BLaER1 treated with 17β-estradiol and CSF1 and Interleukin-3, amounts not matched to agents 10 nM and 100 nM (cell line): Measurements from ENCODE around the gene SLC25A21.

Experiments
- H3K27ac ChIP-seq, 11 experiments: shearing (Covaris generic); formaldehyde crosslinking; 2 replicates each; pipeline ENCODE4 v1.8.1; 2022
- H3K27me3 ChIP-seq, 11 experiments: shearing (Covaris generic); formaldehyde crosslinking; 2 replicates each; pipeline ENCODE4 v1.8.1; 2022
- H3K36me3 ChIP-seq, 11 experiments: shearing (Covaris generic); formaldehyde crosslinking; 2 replicates each; pipeline ENCODE4 v1.8.1; 2022
- H3K4me1 ChIP-seq, 10 experiments: shearing (Covaris generic); formaldehyde crosslinking; 2 replicates each; pipeline ENCODE4 v1.8.1; 2022
- H3K4me2 ChIP-seq, 11 experiments: shearing (Covaris generic); formaldehyde crosslinking; 2 replicates each; pipeline ENCODE4 v1.8.1; 2022
- H3K4me3 ChIP-seq, 10 experiments: shearing (Covaris generic); formaldehyde crosslinking; 2 replicates each; pipeline ENCODE4 v1.8.1; 2022
- H3K9ac ChIP-seq, 11 experiments: shearing (Covaris generic); formaldehyde crosslinking; 2 replicates each; pipeline ENCODE4 v1.8.1; 2022
- H3K9me3 ChIP-seq, 11 experiments: shearing (Covaris generic); formaldehyde crosslinking; replicated peaks in 1 of 11; 2 replicates each; pipeline ENCODE4 v1.8.1; 2022
- H4K20me1 ChIP-seq, 11 experiments: shearing (Covaris generic); formaldehyde crosslinking; 2 replicates each; pipeline ENCODE4 v1.8.1; 2022
- Cebpa-rat ChIP-seq, 11 experiments: shearing (Covaris generic); IDR thresholded peaks; 2 replicates each; pipeline ENCODE4 v1.8.1; 2022

Gene SLC25A21

GRCh38 chr14:36950812-36951211 is 221.6 kb downstream of the SLC25A21 start:
- Histone ChIP-seq H4K20me1 (no peaks in the 10 kb centered on the region), H3K4me2 (no peak overlapping the region), H3K9me3 (no peaks in the 10 kb centered on the region), H3K4me1 (peaks cover 0 to 4% (median 0%) of the 10 kb centered on the region in 10 experiments; a peak in 2 of 20 replicates), H3K4me3 (no peak overlapping the region), H3K36me3 (no peaks in the 10 kb centered on the region), H3K27ac (no peak overlapping the region), H3K9ac (no peak overlapping the region), H3K27me3 (no peaks in the 10 kb centered on the region)
- TF ChIP-seq Cebpa-rat (IDR thresholded peaks at IDR 0.05) = no peak

- no peak overlapping the region for H3K27ac ChIP-seq
- no peaks in the 10 kb centered on the region for H4K20me1 ChIP-seq
- no peak for TF ChIP-seq Cebpa-rat (IDR thresholded peaks at IDR 0.05)
- 0 out of 22 replicates have a peak overlapping the region, but pooled peaks of 1 of the 11 experiments have one; percentile 18 for H3K4me2 ChIP-seq
- H3K27me3 ChIP-seq = no peaks in the 10 kb centered on the region
- no peak overlapping the region for H3K9ac ChIP-seq
- peaks cover 0 to 4% (median 0%) of the 10 kb centered on the region in 10 experiments; a peak in 2 of 20 replicates for H3K4me1 ChIP-seq
- no peaks in the 10 kb centered on the region for H3K9me3 ChIP-seq
- H3K4me3 ChIP-seq = no peak overlapping the region
- no peaks in the 10 kb centered on the region for H3K36me3 ChIP-seq
Measured at GRCh38 chr14:36949371-36949770, 223.0 kb downstream of the SLC25A21 start.

- Histone ChIP-seq H3K27me3 (no peaks in the 10 kb centered on the region), H3K9me3 (no peaks in the 10 kb centered on the region), H3K9ac (no peak overlapping the region), H3K27ac (no peak overlapping the region), H3K4me1 (peaks cover 0 to 4% (median 0%) of the 10 kb centered on the region in 10 experiments; a peak in 2 of 20 replicates), H3K4me3 (no peak overlapping the region), H4K20me1 (no peaks in the 10 kb centered on the region), H3K4me2 (no peak overlapping the region), H3K36me3 (no peaks in the 10 kb centered on the region)
- no peak for TF ChIP-seq Cebpa-rat (IDR thresholded peaks at IDR 0.05)
Measured at GRCh38 chr14:36948157-36948859, 224.1 kb downstream of the SLC25A21 start.

DNA sequence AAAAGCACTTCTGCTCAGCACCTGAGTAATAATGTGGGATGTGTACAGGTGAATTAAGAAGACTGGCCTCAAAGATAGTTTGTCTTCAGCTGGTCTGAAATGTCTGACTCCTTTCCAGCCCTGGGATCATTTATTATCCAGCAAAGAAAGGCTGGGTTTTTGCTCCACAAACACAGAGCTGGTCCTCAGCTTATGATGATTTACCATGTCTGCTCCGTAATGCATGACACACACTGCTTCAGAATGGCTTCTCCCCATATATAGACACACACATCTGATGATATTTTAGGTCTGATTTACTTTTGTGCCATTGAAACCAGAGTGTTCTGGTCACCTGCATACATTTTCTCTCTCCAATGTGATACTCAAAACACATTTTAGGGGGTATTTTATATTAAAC is 225.0 kb downstream of the SLC25A21 start:
- TF ChIP-seq Cebpa-rat (IDR thresholded peaks at IDR 0.05) = no peak
- Histone ChIP-seq H3K9ac (no peak overlapping the region), H3K4me1 (peaks cover 0 to 4% (median 0%) of the 10 kb centered on the region in 10 experiments; a peak in 2 of 20 replicates)

GRCh38 chr14:36946872-36947271 is 225.5 kb downstream of the SLC25A21 start:
- H4K20me1 ChIP-seq = no peaks in the 10 kb centered on the region
- H3K36me3 ChIP-seq = no peaks in the 10 kb centered on the region
- H3K9ac ChIP-seq = no peak overlapping the region
- H3K4me3 ChIP-seq = no peak overlapping the region
- H3K9me3 ChIP-seq = no peaks in the 10 kb centered on the region
- no peaks in the 10 kb centered on the region for H3K27me3 ChIP-seq
- no peak for TF ChIP-seq Cebpa-rat (IDR thresholded peaks at IDR 0.05)
- peaks cover 0 to 4% (median 0%) of the 10 kb centered on the region in 10 experiments; a peak in 2 of 20 replicates for H3K4me1 ChIP-seq
- no peak overlapping the region for H3K4me2 ChIP-seq
- H3K27ac ChIP-seq = no peak overlapping the region

More for the DNA sequence above, 225.0 kb downstream of the SLC25A21 start:
- H3K4me3 ChIP-seq = no peak overlapping the region
- H3K27me3 ChIP-seq = no peaks in the 10 kb centered on the region
- no peak overlapping the region for H3K27ac ChIP-seq
- H3K9me3 ChIP-seq = no peaks in the 10 kb centered on the region
- no peaks in the 10 kb centered on the region for H3K36me3 ChIP-seq
- no peaks in the 10 kb centered on the region for H4K20me1 ChIP-seq
- no peak overlapping the region for H3K4me2 ChIP-seq

- no peaks in the 10 kb centered on the region for H4K20me1 ChIP-seq
- no peak overlapping the region for H3K4me3 ChIP-seq
- H3K36me3 ChIP-seq = no peaks in the 10 kb centered on the region
- H3K4me1 ChIP-seq = no peaks in the 10 kb centered on the region
- no peak overlapping the region for H3K9ac ChIP-seq
- TF ChIP-seq Cebpa-rat (IDR thresholded peaks at IDR 0.05) = no peak
- H3K4me2 ChIP-seq = no peak overlapping the region
- no peak overlapping the region for H3K27ac ChIP-seq
- H3K27me3 ChIP-seq = no peaks in the 10 kb centered on the region
- no peaks in the 10 kb centered on the region for H3K9me3 ChIP-seq
Measured at GRCh38 chr14:36944307-36945010, 227.9 kb downstream of the SLC25A21 start.

DNA sequence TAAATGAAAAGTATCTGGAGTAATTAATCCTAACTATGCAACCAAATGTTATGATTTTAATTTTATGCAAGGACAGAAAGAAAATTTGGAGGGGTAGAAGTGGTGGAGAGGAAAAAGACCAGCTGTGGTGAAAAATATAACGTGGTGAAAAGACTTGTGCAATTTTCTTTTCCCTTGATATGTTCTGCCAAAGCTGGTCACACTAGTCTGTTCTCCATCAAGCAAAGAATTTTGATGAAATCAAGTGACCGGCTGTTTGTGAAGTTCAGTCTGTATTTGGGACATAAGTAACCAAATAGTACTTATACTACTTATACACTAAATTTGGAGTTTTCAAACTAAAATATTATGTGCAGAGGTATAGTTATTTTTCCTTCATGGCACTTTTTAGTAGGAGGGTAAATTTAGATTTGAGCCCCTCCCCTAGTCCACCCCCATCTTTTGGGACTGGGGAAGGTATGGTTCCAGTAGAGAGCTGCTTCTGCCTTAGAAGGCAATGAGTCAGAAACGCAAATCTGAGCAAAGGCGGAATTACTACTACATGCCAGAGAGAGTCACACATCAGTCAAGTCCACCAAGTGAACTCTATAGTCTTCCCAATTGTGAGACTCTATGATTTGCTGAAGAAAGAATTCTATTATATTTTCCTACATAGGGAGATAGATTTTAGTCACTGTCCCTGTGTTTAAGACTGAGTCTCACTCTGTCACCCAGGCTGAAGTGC is 229.7 kb downstream of the SLC25A21 start:
- Histone ChIP-seq H3K9ac (no peak overlapping the region), H3K27ac (no peak overlapping the region), H3K4me1 (no peaks in the 10 kb centered on the region), H3K36me3 (no peaks in the 10 kb centered on the region), H3K27me3 (no peaks in the 10 kb centered on the region), H4K20me1 (no peaks in the 10 kb centered on the region), H3K9me3 (no peaks in the 10 kb centered on the region), H3K4me2 (no peak overlapping the region), H3K4me3 (no peak overlapping the region)
- no peak for TF ChIP-seq Cebpa-rat (IDR thresholded peaks at IDR 0.05)

DNA sequence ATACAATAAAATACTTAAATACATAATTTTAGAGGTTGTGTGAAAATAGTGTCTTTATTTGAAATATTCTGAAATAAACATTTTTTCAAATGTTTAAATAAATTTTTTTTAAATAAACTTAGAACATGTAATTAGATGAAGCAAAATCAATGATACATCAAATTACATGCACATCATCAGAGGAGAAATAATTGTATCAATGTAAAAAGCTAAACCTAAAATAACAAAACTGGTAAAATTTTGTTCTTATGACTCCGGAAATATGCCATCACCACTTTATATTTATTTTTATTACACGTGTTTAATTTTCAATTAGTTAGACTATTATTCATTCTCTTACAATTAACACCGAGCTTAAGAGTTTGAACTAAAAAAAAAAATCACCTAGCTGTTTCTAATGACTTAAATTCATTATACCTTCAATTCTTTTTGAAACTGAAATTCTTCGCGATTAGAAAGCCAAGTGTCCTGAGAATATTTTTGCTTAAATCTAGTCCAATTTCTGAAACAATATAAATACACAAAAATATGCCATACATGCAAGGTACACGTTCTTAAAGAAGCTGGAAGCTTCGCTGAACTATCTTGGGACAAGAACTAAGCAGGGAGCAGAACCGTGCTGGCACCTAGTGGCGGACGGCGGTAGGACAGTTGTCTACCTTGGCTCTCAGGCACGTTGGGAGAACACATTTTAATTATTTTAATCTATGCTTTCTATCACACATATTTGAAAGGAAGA is 230.5 kb downstream of the SLC25A21 start:
- no peak overlapping the region for H3K9ac ChIP-seq
- no peaks in the 10 kb centered on the region for H3K4me1 ChIP-seq
- H3K9me3 ChIP-seq = no peaks in the 10 kb centered on the region
- TF ChIP-seq Cebpa-rat (IDR thresholded peaks at IDR 0.05) = no peak
- no peaks in the 10 kb centered on the region for H3K27me3 ChIP-seq
- H4K20me1 ChIP-seq = no peaks in the 10 kb centered on the region
- no peak overlapping the region for H3K4me3 ChIP-seq
- H3K27ac ChIP-seq = no peak overlapping the region
- no peaks in the 10 kb centered on the region for H3K36me3 ChIP-seq
- no peak overlapping the region for H3K4me2 ChIP-seq

DNA sequence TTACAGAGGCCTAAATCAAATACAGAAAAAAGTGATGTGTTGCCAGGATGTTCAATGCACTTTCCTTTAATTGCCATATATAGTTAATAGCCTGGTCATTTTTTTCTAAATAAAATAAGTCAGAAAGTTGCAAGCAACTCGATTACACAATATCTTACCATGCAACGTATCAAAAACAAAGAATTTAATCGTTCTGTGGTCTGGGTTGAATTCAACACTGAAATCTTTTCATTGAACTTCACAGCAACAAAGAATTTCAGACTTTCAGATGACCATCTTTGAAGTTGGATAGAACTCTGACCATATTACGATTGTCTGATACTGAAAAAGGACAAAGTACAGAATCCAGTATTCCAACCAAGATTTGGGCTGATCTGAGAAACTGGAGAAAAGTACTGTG is 231.9 kb downstream of the SLC25A21 start:
- Histone ChIP-seq H3K4me3 (no peak overlapping the region), H3K4me2 (no peak overlapping the region), H4K20me1 (no peaks in the 10 kb centered on the region), H3K9ac (no peak overlapping the region), H3K36me3 (no peaks in the 10 kb centered on the region), H3K4me1 (no peaks in the 10 kb centered on the region), H3K27ac (no peak overlapping the region), H3K27me3 (no peaks in the 10 kb centered on the region), H3K9me3 (no peaks in the 10 kb centered on the region)
- peak in 1 of 11 experiments; percentile 41; a peak in 1 of 22 replicates for TF ChIP-seq Cebpa-rat (IDR thresholded peaks at IDR 0.05)
